Type B pancreatic cell (in vitro differentiated cells): Measurements from ENCODE around the gene PTTG1. TPM values are rescaled to one million over a fixed set of nuclear protein-coding genes. Genes with fewer than 3 reads are reported as not detected.

Source experiments
- DNase-seq: peaks from one replicate; pipeline ENCODE4 v3.0.0; 2021; ENCODE audit warnings: mixed read lengths; ENCODE audit not compliant: unreplicated experiment; ENCODE audit errors: extremely low spot score
- H3K27ac Mint-ChIP-seq: 2 replicates; pipeline ENCODE4 v1.8.0; 2021; ENCODE audit warnings: mild to moderate bottlenecking, mixed read lengths
- H3K27me3 Mint-ChIP-seq: 2 replicates; pipeline ENCODE4 v1.8.0; 2021; ENCODE audit warnings: mixed read lengths
- H3K36me3 Mint-ChIP-seq: 2 replicates; pipeline ENCODE4 v1.8.0; 2021; ENCODE audit warnings: mixed read lengths
- H3K4me1 Mint-ChIP-seq: one replicate; pipeline ENCODE4 v1.8.0; 2021; ENCODE audit warnings: mixed read lengths; ENCODE audit not compliant: unreplicated experiment
- H3K4me3 Mint-ChIP-seq: 2 replicates; pipeline ENCODE4 v1.8.0; 2021; ENCODE audit warnings: mild to moderate bottlenecking, mixed read lengths
- H3K9me3 Mint-ChIP-seq: 2 replicates; pipeline ENCODE4 v1.8.0; 2021; ENCODE audit warnings: mixed read lengths
- CTCF ChIP-seq: fragments of 200-600 bp; sonication (generic); conservative IDR thresholded peaks from 2 replicates; pipeline ENCODE4 v1.5.0; 2021; ENCODE audit warnings: antibody characterized with exemption, mild to moderate bottlenecking
- long read RNA-seq: library from polyadenylated mRNA; unstranded; transcript quantifications from one replicate; pipeline ENCODE4 v2.0.0, GENCODE V29; 2020
- total RNA-seq: library from RNA; stranded (reverse); gene quantifications from 2 replicates; pipeline ENCODE4 v1.2.1, GENCODE V29; 2021; ENCODE audit warnings: low replicate concordance

The PTTG1 gene
- 34.5 and 100 TPM in 2 replicates for total RNA-seq
- long read RNA-seq, transcript PTTG1-201 (6 exons, 753 nt), result major isoform, 10 of 14 reads
- long read RNA-seq, partial matches to known transcripts, result 0 of 14 reads
- long read RNA-seq, other reads (novel, unspliced or antisense), result 0 of 14 reads

- H3K4me1 Mint-ChIP-seq, result peaks cover 35% of the 10 kb centered on the region
- no peaks in the 10 kb centered on the region for H3K27me3 Mint-ChIP-seq
- peak within 1 kb of the TSS; percentile 59 for H3K27ac Mint-ChIP-seq
- no peak for TF ChIP-seq CTCF
- peak within 1 kb of the TSS; percentile 98 for H3K4me3 Mint-ChIP-seq
- peak; percentile 93 for DNase-seq
- peaks cover 16% of the 10 kb centered on the region for H3K36me3 Mint-ChIP-seq
- no peaks in the 10 kb centered on the region for H3K9me3 Mint-ChIP-seq
Measured at GRCh38 chr5:160421625-160422258, at the start of gene PTTG1. Gene PTTG1 (plus strand): TSS chr5:160421855. CDS start chr5:160422313, 458 bp downstream.

GRCh38 chr5:160375166-160375565, 46.5 kb upstream of the PTTG1 start:
- H3K36me3 Mint-ChIP-seq, result no peaks in the 10 kb centered on the region
- peaks cover 66% of the 10 kb centered on the region for H3K27me3 Mint-ChIP-seq
- H3K4me1 Mint-ChIP-seq, result peaks cover 14% of the 10 kb centered on the region
- no peak overlapping the region for H3K27ac Mint-ChIP-seq
- H3K4me3 Mint-ChIP-seq, result no peak overlapping the region
- no peak for DNase-seq
- no peaks in the 10 kb centered on the region for H3K9me3 Mint-ChIP-seq
- TF ChIP-seq CTCF, result no peak

- Mint-ChIP-seq H3K27me3 (peaks cover 62% of the 10 kb centered on the region), H3K36me3 (no peaks in the 10 kb centered on the region), H3K27ac (no peak overlapping the region), H3K9me3 (no peaks in the 10 kb centered on the region), H3K4me1 (peaks cover 12% of the 10 kb centered on the region), H3K4me3 (no peak overlapping the region)
- no peak for TF ChIP-seq CTCF
- no peak for DNase-seq
Measured at GRCh38 chr5:160375701-160376100, 46.0 kb upstream of the PTTG1 start.

- no peak overlapping the region for H3K27ac Mint-ChIP-seq
- peaks cover 55% of the 10 kb centered on the region for H3K27me3 Mint-ChIP-seq
- peaks cover 7% of the 10 kb centered on the region for H3K4me1 Mint-ChIP-seq
- H3K4me3 Mint-ChIP-seq, result no peak overlapping the region
- H3K36me3 Mint-ChIP-seq, result no peaks in the 10 kb centered on the region
- no peak for DNase-seq
- no peaks in the 10 kb centered on the region for H3K9me3 Mint-ChIP-seq
- TF ChIP-seq CTCF, result no peak
Measured at GRCh38 chr5:160376416-160376815, 45.2 kb upstream of the PTTG1 start.

GRCh38 chr5:160377651-160378050, 44.0 kb upstream of the PTTG1 start:
- no peak for DNase-seq
- no peaks in the 10 kb centered on the region for H3K9me3 Mint-ChIP-seq
- no peak overlapping the region for H3K4me3 Mint-ChIP-seq
- peaks cover 4% of the 10 kb centered on the region for H3K36me3 Mint-ChIP-seq
- H3K4me1 Mint-ChIP-seq, result peaks cover 7% of the 10 kb centered on the region
- no peak overlapping the region for H3K27ac Mint-ChIP-seq
- peaks cover 46% of the 10 kb centered on the region for H3K27me3 Mint-ChIP-seq
- TF ChIP-seq CTCF, result no peak
